ENCODE data around the gene ENAH.

Gene ENAH

GRCh38 chr1:225471453-225472301 lies 181.2 kb downstream of the ENAH start:
- DNase-seq (ENCODE audit: low spot score), result no peak

- no peak for DNase-seq (ENCODE audit: low spot score)
These were observed 181.8 kb downstream of the ENAH start for GRCh38 chr1:225471109-225471452.

GRCh38 chr1:225470211-225471108 lies 182.5 kb downstream of the ENAH start:
- DNase-seq (ENCODE audit: low spot score), result no peak

GRCh38 chr1:225469051-225469450 lies 183.9 kb downstream of the ENAH start:
- DNase-seq (ENCODE audit: low spot score), result no peak

- DNase-seq (ENCODE audit: low spot score), result no peak
These were observed 184.5 kb downstream of the ENAH start for GRCh38 chr1:225468270-225469020.

GRCh38 chr1:225467193-225468020 lies 185.5 kb downstream of the ENAH start:
- no peak for DNase-seq (ENCODE audit: low spot score)

GRCh38 chr1:225466848-225467192 lies 186.1 kb downstream of the ENAH start:
- DNase-seq (ENCODE audit: low spot score), result no peak

- no peak for DNase-seq (ENCODE audit: low spot score)
These were observed 187.0 kb downstream of the ENAH start for GRCh38 chr1:225465793-225466517.

- peak; percentile 67 for DNase-seq (ENCODE audit: low spot score)
These were observed 187.8 kb downstream of the ENAH start for GRCh38 chr1:225464851-225465792.

DNA sequence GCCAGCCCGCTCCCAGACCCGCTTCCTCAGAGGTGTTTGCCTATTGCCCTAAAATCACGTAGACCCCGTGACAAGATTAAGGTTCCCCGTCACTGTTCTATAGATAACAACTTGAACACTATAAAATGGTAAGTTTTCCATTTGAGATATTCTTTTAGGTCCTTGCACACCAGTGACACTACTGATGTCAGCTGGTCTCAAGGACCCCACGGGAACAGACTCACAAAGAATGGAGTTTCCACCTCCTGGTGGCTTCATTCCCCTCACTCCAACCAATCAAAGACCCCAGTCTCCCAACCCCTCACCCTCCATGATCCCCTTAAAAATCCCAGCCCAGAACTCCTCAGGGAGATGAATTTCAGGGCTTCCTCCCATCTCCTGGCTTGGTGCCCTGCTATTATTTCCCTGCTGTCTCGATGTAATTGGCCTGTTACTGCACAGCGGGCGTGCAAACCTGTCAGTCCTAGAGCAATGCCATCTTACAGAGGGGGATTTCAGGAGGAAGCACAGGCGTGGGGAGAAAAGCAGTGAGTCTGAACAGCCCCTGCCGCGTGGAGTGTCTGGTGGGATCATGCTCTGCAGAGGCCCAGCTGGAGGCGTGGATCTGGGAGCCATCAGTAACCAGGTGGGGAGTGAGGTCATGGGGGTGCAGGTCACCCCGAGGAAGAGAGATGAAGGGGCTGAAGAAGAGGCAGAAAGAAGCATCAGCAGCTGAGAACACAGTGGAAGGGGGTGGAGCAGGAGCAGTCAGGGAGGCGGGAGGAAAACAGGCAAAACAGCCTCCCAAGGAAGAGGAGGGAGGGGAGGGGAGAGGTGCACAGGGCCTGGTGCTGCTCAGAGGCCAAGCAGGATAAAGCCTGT lies 190.0 kb downstream of the ENAH start:
- DNase-seq (ENCODE audit: low spot score), result peak; percentile 81

GRCh38 chr1:225462429-225462713 lies 190.6 kb downstream of the ENAH start:
- DNase-seq (ENCODE audit: low spot score), result peak; percentile 71

GRCh38 chr1:225461533-225462428 lies 191.1 kb downstream of the ENAH start:
- DNase-seq (ENCODE audit: low spot score), result no peak

GRCh38 chr1:225460737-225461532 lies 192.0 kb downstream of the ENAH start:
- DNase-seq (ENCODE audit: low spot score), result no peak

GRCh38 chr1:225460021-225460736 lies 192.7 kb downstream of the ENAH start:
- no peak for DNase-seq (ENCODE audit: low spot score)

DNA sequence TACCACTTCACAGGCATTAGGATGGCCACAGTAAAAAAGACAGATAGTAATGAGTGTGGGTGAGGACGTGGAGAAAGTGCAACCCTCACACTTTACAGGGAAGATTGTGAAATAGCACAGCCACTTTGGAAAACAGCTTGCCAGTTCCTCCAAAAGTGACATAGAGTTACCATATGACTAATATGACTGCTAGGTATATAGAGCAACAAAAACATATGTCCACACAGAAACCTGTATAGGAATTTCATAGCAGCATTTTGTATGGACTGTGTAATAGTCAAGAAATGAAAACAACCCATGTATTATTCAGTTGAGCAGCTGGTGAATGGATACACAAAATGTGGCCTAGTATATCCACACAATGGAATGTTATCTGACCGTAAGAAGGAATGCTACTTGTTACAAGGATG lies 194.7 kb downstream of the ENAH start:
- no peak for DNase-seq (ENCODE audit: low spot score)

DNA sequence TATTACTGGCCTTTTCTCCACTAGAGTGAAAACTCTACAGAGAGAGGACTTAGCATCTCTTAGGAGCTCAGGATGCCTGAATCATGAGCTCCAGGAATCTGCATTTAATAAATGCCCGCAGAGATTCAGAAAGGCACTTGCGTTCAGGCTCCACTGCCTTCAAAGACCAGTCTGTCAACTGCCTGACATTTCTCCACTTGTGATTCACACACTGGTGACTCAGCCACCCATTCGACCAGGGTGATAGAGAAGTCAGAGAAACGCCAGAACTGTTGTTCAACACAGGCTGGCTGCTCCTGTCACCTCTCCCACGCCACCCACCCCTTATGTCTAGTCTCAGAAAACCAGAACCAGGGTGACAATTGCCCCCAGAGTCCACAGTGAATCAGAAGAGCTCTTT lies 198.2 kb downstream of the ENAH start:
- DNase-seq (ENCODE audit: low spot score), result no peak
